Measurements from ENCODE around the gene SHISA8. TPM values are rescaled to one million over a fixed set of nuclear protein-coding genes. Genes with fewer than 3 reads are reported as not detected.
"Not testable (repeated sequence)": the region's sequence is repeated elsewhere in the genome, so short reads cannot be mapped to it uniquely, and the experiment has no call there.

SHISA8 gene
- total RNA-seq, 2 experiments from 2014 or later: 0.56 to 0.60 TPM

DNA sequence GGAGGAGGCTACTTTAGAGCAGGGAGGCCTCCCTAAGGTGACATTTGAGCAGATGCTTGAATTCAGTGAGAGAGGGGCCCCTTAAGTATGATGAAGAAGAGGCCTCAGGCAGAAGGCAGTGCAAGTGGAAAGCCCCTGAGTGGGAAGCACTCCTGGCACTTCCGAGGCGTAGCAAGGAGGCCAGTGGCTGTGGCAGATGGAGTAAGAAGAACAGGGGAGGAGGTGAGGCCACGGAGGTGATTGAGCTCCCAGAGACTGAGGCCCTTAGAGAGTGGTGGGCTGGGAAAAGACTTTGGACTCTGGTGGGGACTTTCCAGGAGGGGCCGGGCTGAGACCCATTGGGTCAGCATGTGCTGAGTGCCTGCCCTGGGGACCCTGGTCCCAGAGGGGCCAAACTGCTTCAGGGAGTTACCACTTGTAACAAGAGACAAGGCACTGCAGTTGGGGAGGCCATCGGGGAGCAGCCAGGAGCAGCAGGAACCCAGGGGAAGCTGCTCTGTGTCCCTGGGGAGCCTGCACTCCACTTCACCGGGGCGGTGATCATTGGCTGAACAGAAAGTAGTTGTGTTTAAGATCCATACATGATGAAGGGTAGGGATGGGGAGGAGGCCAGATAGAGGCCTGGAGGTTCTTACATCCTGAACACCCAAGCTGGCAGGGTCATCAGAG is 34.6 kb upstream of the SHISA8 start:
- no peaks in the 10 kb centered on the region for H3K27me3 ChIP-seq (ENCODE audit: control insufficient read depth in 1 of 2, insufficient read depth in 2 of 2, low read length in 2 of 2)
- DNase-seq (no peak), ATAC-seq (ENCODE audit: poor library complexity) (no peak)
- Mint-ChIP-seq H3K4me3 (no peak overlapping the region), H3K27ac (no peak overlapping the region), H3K36me3 (ENCODE audit: low read depth) (no peaks in the 10 kb centered on the region), H3K4me1 (ENCODE audit: low read depth) (peaks cover 14% of the 10 kb centered on the region), H3K9me3 (no peaks in the 10 kb centered on the region), H3K27me3 (no peaks in the 10 kb centered on the region)
- no peaks in the 10 kb centered on the region for H3K9me3 ChIP-seq (ENCODE audit: control insufficient read depth in 1 of 2, insufficient read depth in 1 of 2, low read length in 2 of 2)
- ChIA-PET CTCF (no interaction called here), POLR2A (interaction anchor here (1.1 kb wide), 1 partner anchor 117 kb away, joined by 4 read pairs; the partner anchor contains the start of gene SREBF2)
- no peaks in the 10 kb centered on the region for H3K36me3 ChIP-seq (ENCODE audit: insufficient read depth, low read length)
- intact Hi-C loops (cut with DNase I, micrococcal nuclease): no loop called here
- no peak overlapping the region for H3K4me3 ChIP-seq (ENCODE audit: low read length)
- no peak overlapping the region for H3K27ac ChIP-seq (ENCODE audit: low read depth in 1 of 2, low read length in 2 of 2)
- TF ChIP-seq, protein P1, sequence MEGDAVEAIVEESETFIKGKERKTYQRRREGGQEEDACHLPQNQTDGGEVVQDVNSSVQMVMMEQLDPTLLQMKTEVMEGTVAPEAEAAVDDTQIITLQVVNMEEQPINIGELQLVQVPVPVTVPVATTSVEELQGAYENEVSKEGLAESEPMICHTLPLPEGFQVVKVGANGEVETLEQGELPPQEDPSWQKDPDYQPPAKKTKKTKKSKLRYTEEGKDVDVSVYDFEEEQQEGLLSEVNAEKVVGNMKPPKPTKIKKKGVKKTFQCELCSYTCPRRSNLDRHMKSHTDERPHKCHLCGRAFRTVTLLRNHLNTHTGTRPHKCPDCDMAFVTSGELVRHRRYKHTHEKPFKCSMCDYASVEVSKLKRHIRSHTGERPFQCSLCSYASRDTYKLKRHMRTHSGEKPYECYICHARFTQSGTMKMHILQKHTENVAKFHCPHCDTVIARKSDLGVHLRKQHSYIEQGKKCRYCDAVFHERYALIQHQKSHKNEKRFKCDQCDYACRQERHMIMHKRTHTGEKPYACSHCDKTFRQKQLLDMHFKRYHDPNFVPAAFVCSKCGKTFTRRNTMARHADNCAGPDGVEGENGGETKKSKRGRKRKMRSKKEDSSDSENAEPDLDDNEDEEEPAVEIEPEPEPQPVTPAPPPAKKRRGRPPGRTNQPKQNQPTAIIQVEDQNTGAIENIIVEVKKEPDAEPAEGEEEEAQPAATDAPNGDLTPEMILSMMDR (IDR thresholded peaks at IDR 0.05): no peak
- H3K4me1 ChIP-seq (ENCODE audit: insufficient read depth, low read length): peaks cover 25% of the 10 kb centered on the region

DNA sequence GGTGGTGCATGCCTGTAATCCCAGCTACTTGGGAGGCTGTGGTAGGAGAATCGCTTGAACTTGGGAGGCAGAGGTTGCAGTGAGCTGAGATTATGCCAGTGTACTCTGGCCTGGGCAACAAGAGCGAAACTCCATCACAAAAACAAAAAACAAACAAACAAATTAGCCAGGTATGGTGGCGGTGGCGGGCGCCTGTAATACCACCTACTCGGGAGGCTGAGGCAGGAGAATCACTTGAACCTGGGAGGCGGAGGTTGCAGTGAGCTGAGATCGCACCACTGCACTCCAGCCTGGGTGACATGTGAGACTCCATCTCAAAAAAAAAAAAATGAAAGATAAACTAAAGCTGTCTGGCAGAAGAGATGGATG is 34.0 kb upstream of the SHISA8 start:
- DNase-seq; H3K4me3 ChIP-seq (ENCODE audit: low read length); H3K27me3 ChIP-seq (ENCODE audit: control insufficient read depth in 1 of 2, insufficient read depth in 2 of 2, low read length in 2 of 2); H3K36me3 ChIP-seq (ENCODE audit: insufficient read depth, low read length); H3K27ac Mint-ChIP-seq; CTCF ChIA-PET; H3K9me3 ChIP-seq (ENCODE audit: control insufficient read depth in 1 of 2, insufficient read depth in 1 of 2, low read length in 2 of 2); H3K4me3 Mint-ChIP-seq; H3K27ac ChIP-seq (ENCODE audit: low read depth in 1 of 2, low read length in 2 of 2); H3K27me3 Mint-ChIP-seq; ATAC-seq (ENCODE audit: poor library complexity); H3K9me3 Mint-ChIP-seq; H3K36me3 Mint-ChIP-seq (ENCODE audit: low read depth); intact Hi-C loops (cut with DNase I, micrococcal nuclease): not testable (repeated sequence)
- H3K4me1 Mint-ChIP-seq (ENCODE audit: low read depth): peaks cover 14% of the 10 kb centered on the region
- H3K4me1 ChIP-seq (ENCODE audit: insufficient read depth, low read length): peaks cover 25% of the 10 kb centered on the region
- POLR2A ChIA-PET: interaction anchor here (0.9 kb wide), 1 partner anchor 131 kb away, joined by 3 read pairs; the partner anchor contains the start of gene SMDT1

DNA sequence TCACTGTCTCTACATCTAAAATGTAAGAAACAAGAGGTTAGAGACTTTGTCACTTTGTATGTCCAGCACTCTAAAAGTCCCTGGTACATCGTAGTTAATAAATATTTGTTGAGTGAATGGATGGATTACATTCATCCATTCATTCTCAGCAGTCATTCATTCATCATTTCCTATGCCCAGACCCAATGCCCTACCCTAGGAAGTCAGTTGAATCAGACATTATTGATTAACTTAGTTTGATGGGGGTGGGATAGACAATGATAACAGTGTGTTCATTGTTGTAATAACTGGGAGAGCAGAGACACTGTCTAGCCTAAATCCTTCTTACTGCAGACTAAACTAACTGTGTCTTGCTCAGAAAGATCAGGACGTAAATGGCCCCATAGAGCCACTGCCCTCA is 33.3 kb upstream of the SHISA8 start:
- Histone ChIP-seq H3K9me3 (ENCODE audit: control insufficient read depth in 1 of 2, insufficient read depth in 1 of 2, low read length in 2 of 2) (no peaks in the 10 kb centered on the region), H3K4me3 (ENCODE audit: low read length) (no peak overlapping the region), H3K36me3 (ENCODE audit: insufficient read depth, low read length) (no peaks in the 10 kb centered on the region), H3K27ac (ENCODE audit: low read depth in 1 of 2, low read length in 2 of 2) (no peak overlapping the region), H3K27me3 (ENCODE audit: control insufficient read depth in 1 of 2, insufficient read depth in 2 of 2, low read length in 2 of 2) (no peaks in the 10 kb centered on the region), H3K4me1 (ENCODE audit: insufficient read depth, low read length) (peaks cover 25% of the 10 kb centered on the region)
- intact Hi-C loops (cut with DNase I, micrococcal nuclease): no loop called here
- Mint-ChIP-seq H3K9me3 (no peaks in the 10 kb centered on the region), H3K36me3 (ENCODE audit: low read depth) (no peaks in the 10 kb centered on the region), H3K27ac (no peak overlapping the region), H3K4me3 (no peak overlapping the region), H3K4me1 (ENCODE audit: low read depth) (peaks cover 14% of the 10 kb centered on the region), H3K27me3 (no peaks in the 10 kb centered on the region)
- POLR2A ChIA-PET: interaction anchor here (0.7 to 0.9 kb wide), 2 partner anchors 132 to 497 kb away, joined by 3 read pairs; partner anchors contain the start of gene SMDT1
- TF ChIP-seq, protein P1 (IDR thresholded peaks at IDR 0.05): no peak
- DNase-seq: no peak
- CTCF ChIA-PET: interaction anchor here (1.5 kb wide), 1 partner anchor 281 kb away, joined by 3 read pairs; no protein-coding TSS in a partner anchor
- no peak for ATAC-seq (ENCODE audit: poor library complexity)
